Peyer's patch (tissue), 4 donors: ENCODE measurements around the gene AZU1. TPM values are rescaled to one million over a fixed set of nuclear protein-coding genes. Genes with fewer than 3 reads are reported as not detected.
A peak's percentile ranks its signal among the peaks of the same experiment; 100 is the strongest.

Experiments
- DNase-seq, 3 donors: peaks; one replicate each; pipeline ENCODE4 v3.0.0-alpha.2; 2017 to 2019
- H3K27ac ChIP-seq, 4 donors: fragments of 200-600 bp; sonication (generic); one replicate each; pipeline ENCODE4 v1.5.1; 2016 to 2019
- H3K27me3 ChIP-seq, 2 donors: fragments of 200-600 bp; sonication (generic); one replicate each; pipeline ENCODE4 v1.5.1; 2019
- H3K36me3 ChIP-seq, 3 donors: fragments of 200-600 bp; sonication (generic); one replicate each; pipeline ENCODE4 v1.5.1; 2016 to 2019
- H3K4me1 ChIP-seq, 4 donors: fragments of 200-600 bp; sonication (generic); one replicate each; pipeline ENCODE4 v1.5.1; 2016 to 2019
- H3K4me3 ChIP-seq, 4 donors: fragments of 200-600 bp; sonication (generic); 1 replicate in 3 of 4; 2 replicates in 1 of 4; pipeline ENCODE4 v1.5.1; 2016 to 2019; ENCODE audit warnings: mild to moderate bottlenecking in 1 of 4
- H3K9me3 ChIP-seq, 4 donors: fragments of 200-600 bp; sonication (generic); one replicate each; pipeline ENCODE4 v1.5.1; 2016 to 2019; ENCODE audit warnings: mild to moderate bottlenecking in 1 of 4
- POLR2A ChIP-seq, 2 donors: fragments of 450-650 bp; IDR thresholded peaks; one replicate each; pipeline ENCODE4 v1.5.1; 2017; ENCODE audit warnings: antibody characterized with exemption in 2 of 2, mild to moderate bottlenecking in 2 of 2, moderate library complexity in 2 of 2
- total RNA-seq, 4 donors: library from RNA; depleted of rRNA; stranded (reverse); fragments of >200 nt; gene quantifications; one replicate each; pipeline ENCODE4 v1.1.0, GENCODE V29; 2016
- TF ChIP-seq, protein P1 (sequence below), 6 experiments: fragments of 450-650 bp in 4 of 6; fragments of 200-600 bp in 2 of 6; sonication (generic) in 1 of 6; IDR thresholded peaks; one replicate each; pipeline ENCODE4 v1.5.1; 2017 to 2019; ENCODE audit warnings: antibody characterized with exemption in 6 of 6, mild to moderate bottlenecking in 3 of 6, moderate library complexity in 1 of 6

Gene AZU1
- total RNA-seq, 4 donors from 2014 or later: not detected

DNA sequence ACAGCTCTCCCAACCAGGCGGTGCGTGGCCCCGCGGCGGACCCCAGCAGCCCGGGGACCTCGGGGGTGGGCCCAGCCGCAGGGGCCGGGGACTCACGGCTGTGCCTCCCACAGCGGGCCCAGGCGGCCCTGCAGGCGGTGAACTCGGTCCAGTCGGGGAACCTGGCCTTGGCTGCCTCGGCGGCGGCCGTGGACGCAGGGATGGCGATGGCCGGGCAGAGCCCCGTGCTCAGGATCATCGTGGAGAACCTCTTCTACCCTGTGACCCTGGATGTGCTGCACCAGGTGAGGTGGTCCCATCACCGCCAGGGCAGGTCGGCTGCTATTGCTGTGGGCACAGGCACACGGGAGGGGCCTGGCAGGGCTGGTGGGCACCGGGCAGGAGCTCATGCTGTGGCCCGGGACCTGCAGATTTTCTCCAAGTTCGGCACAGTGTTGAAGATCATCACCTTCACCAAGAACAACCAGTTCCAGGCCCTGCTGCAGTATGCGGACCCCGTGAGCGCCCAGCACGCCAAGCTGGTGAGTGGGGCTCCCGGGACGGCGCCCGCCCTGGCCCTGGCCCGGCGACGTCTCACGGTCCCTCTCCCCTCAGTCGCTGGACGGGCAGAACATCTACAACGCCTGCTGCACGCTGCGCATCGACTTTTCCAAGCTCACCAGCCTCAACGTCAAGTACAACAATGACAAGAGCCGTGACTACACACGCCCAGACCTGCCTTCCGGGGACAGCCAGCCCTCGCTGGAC lies 23.0 kb upstream of the AZU1 start:
- Histone ChIP-seq H3K9me3 (no peaks in the 10 kb centered on the region), H3K4me1 (peaks cover 10 to 43% (median 29%) of the 10 kb centered on the region in 4 donors), H3K27ac (no peak overlapping the region), H3K4me3 (no peak overlapping the region), H3K36me3 (peaks cover 3 to 85% (median 7%) of the 10 kb centered on the region in 3 donors), H3K27me3 (no peaks in the 10 kb centered on the region)
- no peak for TF ChIP-seq POLR2A (IDR thresholded peaks at IDR 0.05)
- no peak for DNase-seq

GRCh38 chr19:805166-805551 lies 22.5 kb upstream of the AZU1 start:
- H3K27me3 ChIP-seq: no peaks in the 10 kb centered on the region
- no peak overlapping the region for H3K4me3 ChIP-seq
- H3K9me3 ChIP-seq: no peaks in the 10 kb centered on the region
- no peak overlapping the region for H3K27ac ChIP-seq
- H3K36me3 ChIP-seq: peaks cover 3 to 86% (median 7%) of the 10 kb centered on the region in 3 donors
- peaks cover 10 to 37% (median 23%) of the 10 kb centered on the region in 4 donors for H3K4me1 ChIP-seq
- no peak for DNase-seq
- TF ChIP-seq, protein P1, sequence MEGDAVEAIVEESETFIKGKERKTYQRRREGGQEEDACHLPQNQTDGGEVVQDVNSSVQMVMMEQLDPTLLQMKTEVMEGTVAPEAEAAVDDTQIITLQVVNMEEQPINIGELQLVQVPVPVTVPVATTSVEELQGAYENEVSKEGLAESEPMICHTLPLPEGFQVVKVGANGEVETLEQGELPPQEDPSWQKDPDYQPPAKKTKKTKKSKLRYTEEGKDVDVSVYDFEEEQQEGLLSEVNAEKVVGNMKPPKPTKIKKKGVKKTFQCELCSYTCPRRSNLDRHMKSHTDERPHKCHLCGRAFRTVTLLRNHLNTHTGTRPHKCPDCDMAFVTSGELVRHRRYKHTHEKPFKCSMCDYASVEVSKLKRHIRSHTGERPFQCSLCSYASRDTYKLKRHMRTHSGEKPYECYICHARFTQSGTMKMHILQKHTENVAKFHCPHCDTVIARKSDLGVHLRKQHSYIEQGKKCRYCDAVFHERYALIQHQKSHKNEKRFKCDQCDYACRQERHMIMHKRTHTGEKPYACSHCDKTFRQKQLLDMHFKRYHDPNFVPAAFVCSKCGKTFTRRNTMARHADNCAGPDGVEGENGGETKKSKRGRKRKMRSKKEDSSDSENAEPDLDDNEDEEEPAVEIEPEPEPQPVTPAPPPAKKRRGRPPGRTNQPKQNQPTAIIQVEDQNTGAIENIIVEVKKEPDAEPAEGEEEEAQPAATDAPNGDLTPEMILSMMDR (IDR thresholded peaks at IDR 0.05): peak in 1 of 6 experiments; percentile 29
- TF ChIP-seq POLR2A (IDR thresholded peaks at IDR 0.05): no peak

- TF ChIP-seq POLR2A (IDR thresholded peaks at IDR 0.05): no peak
- TF ChIP-seq, protein P1 (IDR thresholded peaks at IDR 0.05): no peak
- no peaks in the 10 kb centered on the region for H3K9me3 ChIP-seq
- peak in 1 of 3 donors; percentile 33 for DNase-seq
- H3K36me3 ChIP-seq: peaks cover 3 to 93% (median 7%) of the 10 kb centered on the region in 3 donors
- no peak overlapping the region for H3K27ac ChIP-seq
- H3K4me1 ChIP-seq: peaks cover 5 to 30% (median 17%) of the 10 kb centered on the region in 4 donors
- no peak overlapping the region for H3K4me3 ChIP-seq
- H3K27me3 ChIP-seq: no peaks in the 10 kb centered on the region
Measured at GRCh38 chr19:805600-806550, 21.8 kb upstream of the AZU1 start.

DNA sequence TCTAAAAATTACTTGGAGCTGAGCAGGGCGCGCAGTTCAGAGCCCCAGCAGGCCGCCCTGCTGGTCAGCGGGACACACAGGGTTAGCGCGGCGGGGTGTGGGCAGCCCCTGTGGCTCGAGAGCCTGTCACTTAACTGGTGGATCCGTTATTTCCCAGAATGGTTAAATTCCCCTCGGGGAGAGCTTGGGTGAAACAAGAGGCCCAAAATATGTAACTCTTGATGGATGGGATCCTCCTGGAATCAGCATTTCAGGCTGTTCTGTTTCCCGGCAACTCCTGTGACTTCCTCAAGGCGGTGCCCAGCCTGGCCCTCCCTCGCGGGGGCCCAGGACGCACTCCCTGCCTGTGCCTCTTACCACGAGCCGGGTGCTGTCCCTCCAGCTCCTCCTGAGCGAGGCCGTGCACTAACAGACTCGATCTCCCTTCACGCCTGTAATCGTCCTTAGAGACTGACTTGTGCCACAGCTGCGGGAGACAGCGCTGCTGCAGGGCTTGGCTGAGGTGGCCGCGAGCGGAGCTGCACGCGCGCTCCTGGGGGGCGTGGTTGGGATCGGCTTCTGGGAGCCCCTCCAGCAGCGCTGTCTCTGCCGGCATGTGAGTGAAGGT lies 20.7 kb upstream of the AZU1 start:
- Histone ChIP-seq H3K4me1 (peaks cover 0 to 20% (median 6%) of the 10 kb centered on the region in 4 donors), H3K27ac (no peak overlapping the region), H3K9me3 (no peaks in the 10 kb centered on the region), H3K4me3 (no peak overlapping the region), H3K36me3 (peaks cover 3 to 94% (median 7%) of the 10 kb centered on the region in 3 donors), H3K27me3 (no peaks in the 10 kb centered on the region)
- no peak for DNase-seq
- no peak for TF ChIP-seq POLR2A (IDR thresholded peaks at IDR 0.05)
- TF ChIP-seq, protein P1 (IDR thresholded peaks at IDR 0.05): no peak

- Histone ChIP-seq H3K4me1 (peaks cover 0 to 11% (median under 1%) of the 10 kb centered on the region in 4 donors), H3K27me3 (no peaks in the 10 kb centered on the region), H3K27ac (no peak overlapping the region), H3K36me3 (peaks cover 3 to 94% (median 7%) of the 10 kb centered on the region in 3 donors), H3K4me3 (no peak overlapping the region), H3K9me3 (no peaks in the 10 kb centered on the region)
- no peak for TF ChIP-seq POLR2A (IDR thresholded peaks at IDR 0.05)
- DNase-seq: no peak
Measured at GRCh38 chr19:807627-808422, 19.8 kb upstream of the AZU1 start.

DNA sequence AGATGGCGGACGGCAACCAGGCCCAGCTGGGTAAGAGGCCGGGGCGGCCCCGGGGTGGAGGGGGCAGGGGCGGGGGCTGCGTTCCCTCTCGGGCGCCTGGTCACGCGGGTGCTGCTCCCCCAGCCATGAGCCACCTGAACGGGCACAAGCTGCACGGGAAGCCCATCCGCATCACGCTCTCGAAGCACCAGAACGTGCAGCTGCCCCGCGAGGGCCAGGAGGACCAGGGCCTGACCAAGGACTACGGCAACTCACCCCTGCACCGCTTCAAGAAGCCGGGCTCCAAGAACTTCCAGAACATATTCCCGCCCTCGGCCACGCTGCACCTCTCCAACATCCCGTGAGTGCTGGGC lies 19.2 kb upstream of the AZU1 start:
- no peaks in the 10 kb centered on the region for H3K9me3 ChIP-seq
- H3K27ac ChIP-seq: no peak overlapping the region
- no peak overlapping the region for H3K4me3 ChIP-seq
- H3K27me3 ChIP-seq: no peaks in the 10 kb centered on the region
- DNase-seq: no peak
- H3K36me3 ChIP-seq: peaks cover 3 to 94% (median 7%) of the 10 kb centered on the region in 3 donors
- no peak for TF ChIP-seq POLR2A (IDR thresholded peaks at IDR 0.05)
- TF ChIP-seq, protein P1 (IDR thresholded peaks at IDR 0.05): no peak
- H3K4me1 ChIP-seq: peaks cover 0 to 5% (median 0%) of the 10 kb centered on the region in 4 donors
